ENCODE measurements around the gene GREB1.

The GREB1 gene

GRCh38 chr2:11662882-11663281, 129.0 kb downstream of the GREB1 start:
- Mint-ChIP-seq H3K9me3 (peaks cover 5% of the 10 kb centered on the region), H3K36me3 (ENCODE audit: low read depth) (no peaks in the 10 kb centered on the region), H3K27me3 (ENCODE audit: low read depth) (peaks cover 12% of the 10 kb centered on the region), H3K4me1 (ENCODE audit: low read depth) (no peaks in the 10 kb centered on the region), H3K27ac (no peak overlapping the region), H3K4me3 (no peak overlapping the region)

GRCh38 chr2:11663427-11663826, 129.6 kb downstream of the GREB1 start:
- H3K4me3 Mint-ChIP-seq: no peak overlapping the region
- H3K36me3 Mint-ChIP-seq (ENCODE audit: low read depth): no peaks in the 10 kb centered on the region
- H3K4me1 Mint-ChIP-seq (ENCODE audit: low read depth): no peaks in the 10 kb centered on the region
- H3K27ac Mint-ChIP-seq: no peak overlapping the region
- H3K27me3 Mint-ChIP-seq (ENCODE audit: low read depth): peaks cover 13% of the 10 kb centered on the region
- H3K9me3 Mint-ChIP-seq: peaks cover 5% of the 10 kb centered on the region

GRCh38 chr2:11665028-11665427, 131.2 kb downstream of the GREB1 start:
- Mint-ChIP-seq H3K9me3 (peaks cover 5% of the 10 kb centered on the region), H3K27me3 (ENCODE audit: low read depth) (peaks cover 18% of the 10 kb centered on the region), H3K4me3 (no peak overlapping the region), H3K36me3 (ENCODE audit: low read depth) (no peaks in the 10 kb centered on the region), H3K4me1 (ENCODE audit: low read depth) (peaks cover 2% of the 10 kb centered on the region), H3K27ac (no peak overlapping the region)

GRCh38 chr2:11665510-11666362, 131.9 kb downstream of the GREB1 start:
- Mint-ChIP-seq H3K4me1 (ENCODE audit: low read depth) (peaks cover 5% of the 10 kb centered on the region), H3K4me3 (no peak overlapping the region), H3K27ac (no peak overlapping the region), H3K9me3 (peaks cover 5% of the 10 kb centered on the region), H3K36me3 (ENCODE audit: low read depth) (no peaks in the 10 kb centered on the region), H3K27me3 (ENCODE audit: low read depth) (peaks cover 25% of the 10 kb centered on the region)

- Mint-ChIP-seq H3K27me3 (ENCODE audit: low read depth) (peaks cover 24% of the 10 kb centered on the region), H3K9me3 (peaks cover 1% of the 10 kb centered on the region), H3K4me1 (ENCODE audit: low read depth) (peaks cover 5% of the 10 kb centered on the region), H3K27ac (no peak overlapping the region), H3K36me3 (ENCODE audit: low read depth) (no peaks in the 10 kb centered on the region), H3K4me3 (no peak overlapping the region)
Measured at GRCh38 chr2:11667194-11667593, 133.3 kb downstream of the GREB1 start.

- Mint-ChIP-seq H3K27me3 (ENCODE audit: low read depth) (peaks cover 29% of the 10 kb centered on the region), H3K4me1 (ENCODE audit: low read depth) (peaks cover 6% of the 10 kb centered on the region), H3K4me3 (no peak overlapping the region), H3K9me3 (no peaks in the 10 kb centered on the region), H3K36me3 (ENCODE audit: low read depth) (no peaks in the 10 kb centered on the region), H3K27ac (no peak overlapping the region)
Measured at GRCh38 chr2:11667866-11668637, 134.2 kb downstream of the GREB1 start.

- H3K27ac Mint-ChIP-seq: no peak within 1 kb of the TSS
- H3K4me1 Mint-ChIP-seq (ENCODE audit: low read depth): peaks cover 6% of the 10 kb centered on the region
- H3K9me3 Mint-ChIP-seq: no peaks in the 10 kb centered on the region
- no peaks in the 10 kb centered on the region for H3K36me3 Mint-ChIP-seq (ENCODE audit: low read depth)
- no peak within 1 kb of the TSS for H3K4me3 Mint-ChIP-seq
- H3K27me3 Mint-ChIP-seq (ENCODE audit: low read depth): peaks cover 27% of the 10 kb centered on the region
Measured at GRCh38 chr2:11669454-11670291, 135.8 kb downstream of the GREB1 start, which contains the start of gene NTSR2. Gene NTSR2 (minus strand): TSS chr2:11670195. CDS start chr2:11670129, 66 bp downstream.

- peaks cover 46% of the 10 kb centered on the region for H3K27me3 Mint-ChIP-seq (ENCODE audit: low read depth)
- no peak overlapping the region for H3K4me3 Mint-ChIP-seq
- H3K9me3 Mint-ChIP-seq: no peaks in the 10 kb centered on the region
Measured at GRCh38 chr2:11672407-11672806, 138.6 kb downstream of the GREB1 start.

GRCh38 chr2:11674983-11675382, 141.1 kb downstream of the GREB1 start:
- Mint-ChIP-seq H3K27ac (no peak overlapping the region), H3K9me3 (no peaks in the 10 kb centered on the region), H3K4me3 (no peak overlapping the region), H3K36me3 (ENCODE audit: low read depth) (no peaks in the 10 kb centered on the region), H3K4me1 (ENCODE audit: low read depth) (peaks cover 4% of the 10 kb centered on the region), H3K27me3 (ENCODE audit: low read depth) (peaks cover 54% of the 10 kb centered on the region)

More at GRCh38 chr2:11672407-11672806, 138.6 kb downstream of the GREB1 start:
- Mint-ChIP-seq H3K36me3 (ENCODE audit: low read depth) (no peaks in the 10 kb centered on the region), H3K27ac (no peak overlapping the region), H3K4me1 (ENCODE audit: low read depth) (peaks cover 6% of the 10 kb centered on the region)

- H3K27me3 Mint-ChIP-seq (ENCODE audit: low read depth): peaks cover 48% of the 10 kb centered on the region
- H3K27ac Mint-ChIP-seq: no peak overlapping the region
- H3K9me3 Mint-ChIP-seq: no peaks in the 10 kb centered on the region
- H3K4me1 Mint-ChIP-seq (ENCODE audit: low read depth): peaks cover 1% of the 10 kb centered on the region
- H3K4me3 Mint-ChIP-seq: no peak overlapping the region
- no peaks in the 10 kb centered on the region for H3K36me3 Mint-ChIP-seq (ENCODE audit: low read depth)
Measured at GRCh38 chr2:11675423-11676112, 141.7 kb downstream of the GREB1 start.

- H3K4me3 Mint-ChIP-seq: no peak overlapping the region
- H3K27me3 Mint-ChIP-seq (ENCODE audit: low read depth): peaks cover 47% of the 10 kb centered on the region
- peaks cover 1% of the 10 kb centered on the region for H3K4me1 Mint-ChIP-seq (ENCODE audit: low read depth)
- no peaks in the 10 kb centered on the region for H3K9me3 Mint-ChIP-seq
- no peak overlapping the region for H3K27ac Mint-ChIP-seq
- no peaks in the 10 kb centered on the region for H3K36me3 Mint-ChIP-seq (ENCODE audit: low read depth)
Measured at GRCh38 chr2:11676640-11677039, 142.8 kb downstream of the GREB1 start.

- H3K27me3 Mint-ChIP-seq (ENCODE audit: low read depth): peaks cover 44% of the 10 kb centered on the region
- no peak overlapping the region for H3K27ac Mint-ChIP-seq
- no peak overlapping the region for H3K4me3 Mint-ChIP-seq
- H3K36me3 Mint-ChIP-seq (ENCODE audit: low read depth): no peaks in the 10 kb centered on the region
- no peaks in the 10 kb centered on the region for H3K9me3 Mint-ChIP-seq
- peaks cover 6% of the 10 kb centered on the region for H3K4me1 Mint-ChIP-seq (ENCODE audit: low read depth)
Measured at GRCh38 chr2:11677136-11678055, 143.6 kb downstream of the GREB1 start.
